Testis (tissue), 3 donors: ENCODE data around the gene IL2RG. TPM values are rescaled to one million over a fixed set of nuclear protein-coding genes. Genes with fewer than 3 reads are reported as not detected.

Source experiments
- DNase-seq: peaks from one replicate; pipeline ENCODE4 v3.0.0-alpha.2; 2019
- H3K27ac ChIP-seq, 2 donors: fragments of 200-600 bp; sonication (generic); one replicate each; pipeline ENCODE4 v1.5.1; 2019
- H3K27me3 ChIP-seq: fragments of 200-600 bp; sonication (generic); one replicate; pipeline ENCODE4 v1.5.1; 2019
- H3K36me3 ChIP-seq: fragments of 200-600 bp; sonication (generic); one replicate; pipeline ENCODE4 v1.5.1; 2017; ENCODE audit warnings: low read depth; ENCODE audit errors: missing control alignments
- H3K4me1 ChIP-seq: fragments of 200-600 bp; sonication (generic); one replicate; pipeline ENCODE4 v1.5.1; 2019
- H3K4me3 ChIP-seq, 2 donors: fragments of 200-600 bp; sonication (generic); one replicate each; pipeline ENCODE4 v1.5.1; 2017 to 2019
- H3K9me3 ChIP-seq: fragments of 200-600 bp; sonication (generic); one replicate; pipeline ENCODE4 v1.5.1; 2017
- POLR2A ChIP-seq: fragments of 450-650 bp; IDR thresholded peaks from one replicate; pipeline ENCODE4 v1.6.1; 2017; ENCODE audit warnings: antibody characterized with exemption, mild to moderate bottlenecking, moderate library complexity
- WGBS, 2 donors: methylation state at CpG; one replicate each; pipeline ENCODE4 v1.1.5; 2018; 5-methylcytosine and 5-hydroxymethylcytosine counted together
- intact Hi-C: fragments of 100-400 bp; cut with DNase I; formaldehyde crosslinking; loops from one replicate; pipeline ENCODE4 v1.15.1; 2023; ENCODE audit warnings: low total_unique reads
- polyA plus RNA-seq: library from polyadenylated mRNA; stranded (reverse); fragments of 350-450 nt; fragmentation: Illumina TruSeq; extraction: RNeasy Lipid Tissue Mini Kit (QIAGEN cat#74804); gene quantifications from one replicate; pipeline ENCODE4 v1.2.3, GENCODE V29; 2014; ENCODE audit warnings: low read depth, low replicate concordance; ENCODE audit not compliant: insufficient read depth
- total RNA-seq, 2 donors: library from RNA; depleted of rRNA; stranded (reverse); fragments of >200 nt; gene quantifications; one replicate each; pipeline ENCODE4 v1.2.3, GENCODE V29; 2016
- TF ChIP-seq, protein P1 (sequence below), 3 experiments: fragments of 450-650 bp in 2 of 3; fragments of 200-600 bp in 1 of 3; sonication (generic) in 1 of 3; IDR thresholded peaks; one replicate each; pipeline ENCODE4 v1.5.1; 2016 to 2019; ENCODE audit warnings: antibody characterized with exemption in 3 of 3, mild to moderate bottlenecking in 2 of 3, moderate library complexity in 1 of 3

The IL2RG gene
- total and polyA plus RNA-seq, 3 donors from 2014 or later, result 1.7 to 7.7 (median 6.8) TPM

DNA sequence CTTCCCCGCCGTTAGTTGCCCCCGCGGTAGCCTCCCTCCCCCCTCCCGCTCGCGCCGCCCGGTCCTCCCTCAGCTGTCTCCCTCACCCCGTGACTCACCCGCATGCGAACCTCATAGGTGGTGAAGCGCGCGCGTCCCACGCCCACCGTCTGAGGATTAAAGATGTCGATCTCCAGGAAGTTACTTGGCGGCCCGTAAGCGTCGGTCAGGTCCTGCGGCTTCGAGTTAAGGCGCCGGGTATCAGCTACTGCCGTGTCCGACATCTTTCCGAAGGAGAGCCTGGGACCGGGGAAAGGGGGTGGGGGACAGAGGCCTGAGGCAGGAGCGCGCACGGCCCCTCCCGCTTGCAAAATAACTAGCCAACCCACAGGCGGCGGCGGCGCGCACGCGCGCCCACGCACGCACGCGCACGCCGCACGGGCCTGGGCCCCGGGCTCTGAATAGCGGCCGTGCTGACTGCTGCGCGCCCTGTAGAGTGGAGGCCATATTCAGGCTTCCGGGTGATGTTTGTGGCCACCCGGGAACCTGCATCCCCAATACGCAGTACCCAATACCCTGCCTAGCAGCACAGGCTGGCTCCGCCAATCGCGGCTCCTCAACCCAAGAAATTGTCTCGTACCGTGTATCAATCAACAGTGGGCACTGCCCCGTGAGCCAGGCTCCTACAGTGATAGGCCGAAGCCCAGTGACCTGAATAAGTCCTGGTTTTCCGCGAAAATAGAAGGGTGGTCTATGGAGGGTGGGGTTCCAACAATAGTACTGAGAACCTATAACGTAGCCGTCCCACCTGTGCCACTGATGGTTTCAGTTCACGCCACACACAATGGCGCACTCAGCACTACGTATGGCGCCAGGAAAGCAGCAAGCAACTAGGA, 43.1 kb downstream of the IL2RG start, which contains the start of gene SNX12:
SNX12 (minus strand) TSS at position 291 of the 875 bp plus-strand sequence; CDS start at position 263, 28 bp downstream.
- no peaks in the 10 kb centered on the region for H3K4me1 ChIP-seq
- no peaks in the 10 kb centered on the region for H3K9me3 ChIP-seq
- H3K36me3 ChIP-seq, result no peaks in the 10 kb centered on the region
- no peaks in the 10 kb centered on the region for H3K27me3 ChIP-seq
- peak; percentile 93 for DNase-seq
- WGBS, 2 donors, result 1 to 2% methylated on average over 6 to 33 of the region's 73 CpGs
- peak within 1 kb of the TSS; percentile 83 to 90 for H3K27ac ChIP-seq
- intact Hi-C loops, result no loop called here
- peak within 1 kb of the TSS; percentile 58 to 80 for H3K4me3 ChIP-seq
- TF ChIP-seq, protein P1, sequence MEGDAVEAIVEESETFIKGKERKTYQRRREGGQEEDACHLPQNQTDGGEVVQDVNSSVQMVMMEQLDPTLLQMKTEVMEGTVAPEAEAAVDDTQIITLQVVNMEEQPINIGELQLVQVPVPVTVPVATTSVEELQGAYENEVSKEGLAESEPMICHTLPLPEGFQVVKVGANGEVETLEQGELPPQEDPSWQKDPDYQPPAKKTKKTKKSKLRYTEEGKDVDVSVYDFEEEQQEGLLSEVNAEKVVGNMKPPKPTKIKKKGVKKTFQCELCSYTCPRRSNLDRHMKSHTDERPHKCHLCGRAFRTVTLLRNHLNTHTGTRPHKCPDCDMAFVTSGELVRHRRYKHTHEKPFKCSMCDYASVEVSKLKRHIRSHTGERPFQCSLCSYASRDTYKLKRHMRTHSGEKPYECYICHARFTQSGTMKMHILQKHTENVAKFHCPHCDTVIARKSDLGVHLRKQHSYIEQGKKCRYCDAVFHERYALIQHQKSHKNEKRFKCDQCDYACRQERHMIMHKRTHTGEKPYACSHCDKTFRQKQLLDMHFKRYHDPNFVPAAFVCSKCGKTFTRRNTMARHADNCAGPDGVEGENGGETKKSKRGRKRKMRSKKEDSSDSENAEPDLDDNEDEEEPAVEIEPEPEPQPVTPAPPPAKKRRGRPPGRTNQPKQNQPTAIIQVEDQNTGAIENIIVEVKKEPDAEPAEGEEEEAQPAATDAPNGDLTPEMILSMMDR (IDR thresholded peaks at IDR 0.05), result peak in 2 of 3 experiments; percentile 65 to 90
- no peak for TF ChIP-seq POLR2A

DNA sequence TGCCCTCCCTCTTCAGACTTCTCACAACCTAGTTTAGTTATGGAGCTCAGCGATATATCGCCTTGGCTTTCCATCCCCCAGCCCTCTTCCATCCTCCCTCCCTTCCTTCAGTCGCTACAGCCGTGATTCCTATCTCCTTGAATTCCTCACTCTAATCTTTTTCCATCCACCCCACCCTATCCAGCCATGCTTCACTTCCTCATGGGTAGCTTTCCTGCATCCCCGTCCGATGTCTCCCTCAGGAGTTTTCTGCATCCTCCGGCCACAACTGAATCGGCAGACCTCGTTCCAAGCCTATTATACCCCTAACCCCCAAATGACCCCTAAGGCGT, 43.7 kb downstream of the IL2RG start:
- 0% methylated on average over 9 to 10 of the region's 10 CpGs for WGBS, 2 donors
- H3K27ac ChIP-seq, result peak overlapping the region; percentile 83 to 90
- H3K4me1 ChIP-seq, result no peaks in the 10 kb centered on the region
- peak; percentile 19 for DNase-seq
- intact Hi-C loops, result no loop called here
- H3K9me3 ChIP-seq, result no peaks in the 10 kb centered on the region
- peak overlapping the region; percentile 58 to 80 for H3K4me3 ChIP-seq
- H3K27me3 ChIP-seq, result no peaks in the 10 kb centered on the region
- H3K36me3 ChIP-seq, result no peaks in the 10 kb centered on the region
- TF ChIP-seq POLR2A, result no peak
- TF ChIP-seq, protein P1 (IDR thresholded peaks at IDR 0.05), result no peak

DNA sequence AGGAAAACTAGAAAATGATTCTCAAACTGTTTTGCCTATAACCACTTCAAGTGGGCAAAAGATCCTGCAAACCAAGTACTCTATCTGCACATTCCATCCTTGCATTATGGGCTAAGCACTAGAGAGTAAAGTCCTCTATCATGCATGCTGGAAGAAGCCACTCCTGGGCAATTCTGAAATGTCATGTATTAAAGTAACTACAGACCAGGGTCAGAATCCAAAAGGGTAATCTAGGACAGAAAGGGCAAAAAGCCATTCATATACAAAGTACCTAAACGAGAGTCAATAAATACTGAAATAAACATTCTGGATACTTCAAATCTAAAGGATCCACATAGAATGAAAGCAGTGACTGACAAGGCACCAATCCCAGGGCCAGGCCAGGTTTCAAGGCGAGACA, 44.3 kb downstream of the IL2RG start:
- intact Hi-C loops, result no loop called here
- H3K9me3 ChIP-seq, result no peaks in the 10 kb centered on the region
- no peaks in the 10 kb centered on the region for H3K36me3 ChIP-seq
- TF ChIP-seq, protein P1 (IDR thresholded peaks at IDR 0.05), result no peak
- TF ChIP-seq POLR2A, result no peak
- H3K4me3 ChIP-seq, result peak overlapping the region; percentile 58 to 80
- no peaks in the 10 kb centered on the region for H3K27me3 ChIP-seq
- WGBS, 2 donors, result 4 to 5% methylated on average over 2 of the region's 2 CpGs
- peak; percentile 16 for DNase-seq
- peak overlapping the region; percentile 83 to 90 for H3K27ac ChIP-seq
- no peaks in the 10 kb centered on the region for H3K4me1 ChIP-seq

DNA sequence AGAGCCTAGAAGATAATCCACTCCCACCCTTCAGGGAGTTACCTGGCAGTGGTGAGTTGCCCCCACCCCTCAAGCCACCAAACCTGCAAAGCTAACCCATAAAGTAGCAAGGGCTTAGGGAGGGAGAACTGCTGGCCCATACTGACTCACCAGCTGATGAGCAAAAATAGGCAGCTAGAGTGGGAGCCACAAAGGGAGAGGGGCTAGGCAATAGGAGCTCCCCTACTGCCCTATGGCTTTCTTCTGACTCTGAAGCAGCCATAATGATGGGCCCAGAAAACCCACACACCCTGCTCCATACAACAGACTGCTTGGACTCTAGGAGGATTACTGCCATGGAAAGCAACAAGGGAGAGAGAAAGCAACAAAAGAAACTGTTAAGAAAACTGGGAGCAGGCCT, 51.2 kb downstream of the IL2RG start:
- Histone ChIP-seq H3K9me3 (no peaks in the 10 kb centered on the region), H3K36me3 (no peaks in the 10 kb centered on the region), H3K4me1 (no peaks in the 10 kb centered on the region), H3K27ac (no peak overlapping the region), H3K4me3 (no peak overlapping the region), H3K27me3 (no peaks in the 10 kb centered on the region)
- intact Hi-C loops, result no loop called here
- TF ChIP-seq POLR2A, result no peak
- TF ChIP-seq, protein P1 (IDR thresholded peaks at IDR 0.05), result no peak
- no peak for DNase-seq
